HPDE6-E6E7 (cell line): ENCODE results near the gene ISY1.
"Not testable (repeated sequence)": the region's sequence is repeated elsewhere in the genome, so short reads cannot be mapped to it uniquely, and the experiment has no call there.

Experiments
- DNase-seq: peaks from one replicate; pipeline ENCODE4 v3.0.0; 2011; ENCODE audit warnings: missing footprints; ENCODE audit errors: extremely low spot score

Gene ISY1

GRCh38 chr3:129120254-129121004 is 40.4 kb downstream of the ISY1 start:
- DNase-seq, result peak; percentile 92

- DNase-seq, result no peak
Observed at GRCh38 chr3:129119365-129120100, 41.3 kb downstream of the ISY1 start.

- DNase-seq, result no peak
Observed at GRCh38 chr3:129118745-129119144, 42.1 kb downstream of the ISY1 start.

- no peak for DNase-seq
Observed at GRCh38 chr3:129117134-129117533, 43.7 kb downstream of the ISY1 start.

GRCh38 chr3:129116482-129116946 is 44.3 kb downstream of the ISY1 start:
- no peak for DNase-seq

GRCh38 chr3:129114455-129114854 is 46.4 kb downstream of the ISY1 start:
- DNase-seq, result no peak

- no peak for DNase-seq
Observed at GRCh38 chr3:129112308-129113052, 48.4 kb downstream of the ISY1 start.

GRCh38 chr3:129111076-129111780 is 49.6 kb downstream of the ISY1 start:
- not testable (repeated sequence) for DNase-seq

GRCh38 chr3:129107793-129108192 is 53.1 kb downstream of the ISY1 start:
- no peak for DNase-seq

GRCh38 chr3:129106866-129107565 is 53.8 kb downstream of the ISY1 start:
- DNase-seq, result no peak

GRCh38 chr3:129106320-129106719 is 54.5 kb downstream of the ISY1 start:
- DNase-seq, result no peak

GRCh38 chr3:129105862-129106261 is 55.0 kb downstream of the ISY1 start:
- no peak for DNase-seq

GRCh38 chr3:129104498-129105079 is 56.3 kb downstream of the ISY1 start:
- no peak for DNase-seq

GRCh38 chr3:129104051-129104450 is 56.8 kb downstream of the ISY1 start:
- no peak for DNase-seq

- DNase-seq, result no peak
Observed at GRCh38 chr3:129103296-129103695, 57.6 kb downstream of the ISY1 start.

- DNase-seq, result no peak
Observed at GRCh38 chr3:129101370-129102138, 59.3 kb downstream of the ISY1 start.

- no peak for DNase-seq
Observed at GRCh38 chr3:129100274-129100673, 60.6 kb downstream of the ISY1 start.

- no peak for DNase-seq
Observed at GRCh38 chr3:129095285-129095684, 65.6 kb downstream of the ISY1 start.

GRCh38 chr3:129088312-129088711 is 72.6 kb downstream of the ISY1 start:
- not testable (repeated sequence) for DNase-seq

GRCh38 chr3:129087904-129088303 is 73.0 kb downstream of the ISY1 start:
- DNase-seq, result not testable (repeated sequence)
